Measurements from ENCODE around the gene DLGAP1. TPM values are rescaled to one million over a fixed set of nuclear protein-coding genes. Genes with fewer than 3 reads are reported as not detected.

DLGAP1 gene
- total and polyA plus RNA-seq, 2 of the 8 experiments (the other 6 are each of a cell fraction or from before 2014, with no cell fraction given): 11.8 to 16.9 TPM

GRCh38 chr18:4351005-4351404 lies 104.1 kb downstream of the DLGAP1 start:
- WGBS, 2 experiments (ENCODE audit: extremely low coverage in 1 of 2, insufficient coverage in 1 of 2, insufficient read length in 1 of 2, insufficient replicate concordance in 2 of 2, low coverage in 1 of 2, low lambda C conversion rate in 2 of 2, missing lambda C conversion rate in 1 of 2): 82% methylated on average over 2 of the region's 2 CpGs; no CpG with 5 or more reads in 1 of the 2 experiments
- Histone ChIP-seq H3K79me1 (ENCODE audit: low read depth, low read length) (no peaks in the 10 kb centered on the region), H3K14ac (ENCODE audit: insufficient read length) (no peak overlapping the region), H3K4me3 (ENCODE audit: extremely low read depth in 1 of 4, insufficient read depth in 2 of 4, low read depth in 3 of 4, low read length in 4 of 4) (no peak overlapping the region), H3K18ac (ENCODE audit: extremely low read depth, low read length) (no peak overlapping the region), H4K91ac (replicated peaks; ENCODE audit: insufficient read length, low read length) (no peak overlapping the region), H3K56ac (replicated peaks; ENCODE audit: insufficient read length, low read depth, low read length) (no peak overlapping the region), H2AFZ (ENCODE audit: low read length) (no peak overlapping the region), H3K4me1 (replicated peaks in 1 of 4; ENCODE audit: control insufficient read depth in 3 of 4, insufficient read depth in 4 of 4, low read length in 3 of 4) (peaks cover 2 to 15% (median 13%) of the 10 kb centered on the region in 4 experiments; a peak in 5 of 7 replicates), H2BK5ac (ENCODE audit: low read depth, low read length) (no peak overlapping the region), H3K23ac (ENCODE audit: insufficient read length) (no peak overlapping the region), H4K20me1 (replicated peaks in 1 of 2; ENCODE audit: control insufficient read depth in 1 of 2, insufficient read depth in 2 of 2, low read length in 2 of 2) (peaks cover 2 to 5% of the 10 kb centered on the region in 2 experiments), H3K4me2 (ENCODE audit: insufficient read depth in 1 of 2, low read depth in 2 of 2, low read length in 2 of 2) (no peak overlapping the region), H2BK15ac (ENCODE audit: low read length) (no peak overlapping the region), H4K8ac (ENCODE audit: extremely low read depth, insufficient read depth, low read length) (no peak overlapping the region), H3K27me3 (replicated peaks in 1 of 4; ENCODE audit: control insufficient read depth in 3 of 4, extremely low read depth in 1 of 4, insufficient read depth in 3 of 4, low read length in 3 of 4) (no peaks in the 10 kb centered on the region), H3K4ac (replicated peaks; ENCODE audit: insufficient read length, low read depth, low read length) (no peak overlapping the region), H2BK20ac (ENCODE audit: low read length) (no peak overlapping the region), H2BK120ac (replicated peaks; ENCODE audit: low read depth, low read length) (no peak overlapping the region), H4K5ac (ENCODE audit: insufficient read length, low read depth, low read length) (no peak overlapping the region), H3K36me3 (ENCODE audit: control insufficient read depth in 2 of 4, insufficient read depth in 4 of 4, low read length in 3 of 4) (no peaks in the 10 kb centered on the region), H3K9me3 (ENCODE audit: insufficient read depth in 2 of 2, low read depth in 1 of 2, low read length in 1 of 2) (no peaks in the 10 kb centered on the region), H2AK5ac (ENCODE audit: low read depth, low read length) (no peak overlapping the region), H3K9ac (replicated peaks in 1 of 4; ENCODE audit: extremely low read depth in 1 of 4, low read depth in 3 of 4, low read length in 3 of 4) (no peak overlapping the region), H2BK12ac (ENCODE audit: low read depth, low read length) (no peak overlapping the region), H3K23me2 (ENCODE audit: low read depth, low read length) (no peaks in the 10 kb centered on the region), H3K79me2 (ENCODE audit: control insufficient read depth in 1 of 2, insufficient read depth in 2 of 2, low read length in 2 of 2) (peaks cover 0 to 24% of the 10 kb centered on the region in 2 experiments; a peak in 2 of 4 replicates), H3K27ac (ENCODE audit: low read depth, low read length) (no peak overlapping the region)
- no peak for TF ChIP-seq RFX5 (IDR thresholded peaks at IDR 0.05; ENCODE audit: borderline replicate concordance, low read depth, low read length)
- TF ChIP-seq EZH2 (IDR thresholded peaks at IDR 0.05; ENCODE audit: low read depth, low read length, severe bottlenecking): no peak
- no peak for TF ChIP-seq EP300 (IDR thresholded peaks at IDR 0.05; ENCODE audit: borderline replicate concordance in 1 of 2, low read depth in 2 of 2, low read length in 2 of 2)
- no peak for TF ChIP-seq HDAC6 (IDR thresholded peaks at IDR 0.05; ENCODE audit: low read depth, low read length)
- no peak for TF ChIP-seq CEBPB (IDR thresholded peaks at IDR 0.05; ENCODE audit: low read depth, low read length)
- no peak for TF ChIP-seq MAFK (IDR thresholded peaks at IDR 0.05; ENCODE audit: low read depth, low read length)
- no peak for TF ChIP-seq ZNF274 (IDR thresholded peaks at IDR 0.05; ENCODE audit: borderline replicate concordance, extremely low read depth, low read length)
- no peak for TF ChIP-seq JUND (IDR thresholded peaks at IDR 0.05; ENCODE audit: low read length)
- TF ChIP-seq NANOG (IDR thresholded peaks at IDR 0.05; ENCODE audit: insufficient read depth, low read depth, low read length, poor library complexity, severe bottlenecking): no peak
- TF ChIP-seq SUZ12 (IDR thresholded peaks at IDR 0.05; ENCODE audit: low read length): no peak
- TF ChIP-seq TEAD4 (IDR thresholded peaks at IDR 0.05; ENCODE audit: low read depth, low read length): no peak
- TF ChIP-seq SIN3A (conservative IDR thresholded peaks at IDR 0.05 in 1 of 2, IDR thresholded peaks at IDR 0.05 in 1 of 2; ENCODE audit: low read depth in 1 of 2, low read length in 2 of 2): no peak
- no peak for TF ChIP-seq SIX5 (IDR thresholded peaks at IDR 0.05; ENCODE audit: low read depth, low read length)
- TF ChIP-seq YY1 (IDR thresholded peaks at IDR 0.05; ENCODE audit: low read depth, low read length): no peak
- TF ChIP-seq CREB1 (IDR thresholded peaks at IDR 0.05): no peak
- FAIRE-seq: no peak
- DNase-seq (ENCODE audit: low read depth in 1 of 2, low spot score in 2 of 2): no peak
- ChIA-PET CTCF (ENCODE audit: partially characterized antibody) (no interaction called here), POLR2A (ENCODE audit: partially characterized antibody) (no interaction called here)
